WTC11 (cell line): ENCODE data around the gene PODXL.

Experiments used
- CBFB ChIP-seq: sonication (generic); formaldehyde crosslinking; IDR thresholded peaks from 2 replicates; pipeline ENCODE4 v1.8.1; 2022; ENCODE audit warnings: mild to moderate bottlenecking, low read depth, missing genetic modification reagents
- GTF2I ChIP-seq: fragments of 250-450 bp; sonication (Bioruptor Pico); conservative IDR thresholded peaks from 2 replicates; pipeline ENCODE4 v1.4.0; 2021; ENCODE audit warnings: mild to moderate bottlenecking
- HMGXB4 ChIP-seq: sonication (generic); formaldehyde crosslinking; IDR thresholded peaks from 2 replicates; pipeline ENCODE4 v1.8.1; 2023; ENCODE audit warnings: mild to moderate bottlenecking, moderate library complexity, missing genetic modification reagents
- IRF2 ChIP-seq: sonication (generic); formaldehyde crosslinking; IDR thresholded peaks from 2 replicates; pipeline ENCODE4 v1.8.0; 2022; ENCODE audit warnings: low read depth, missing genetic modification reagents, borderline replicate concordance
- JAZF1 ChIP-seq: fragments of 250-450 bp; sonication (Bioruptor Pico); IDR thresholded peaks from 2 replicates; pipeline ENCODE4 v1.9.0; 2021; ENCODE audit warnings: moderate library complexity, mild to moderate bottlenecking, inconsistent platforms
- JUN ChIP-seq: sonication (generic); formaldehyde crosslinking; IDR thresholded peaks from 2 replicates; pipeline ENCODE4 v1.8.0; 2023; ENCODE audit warnings: mild to moderate bottlenecking, missing genetic modification reagents
- USF1 ChIP-seq: sonication (generic); formaldehyde crosslinking; IDR thresholded peaks from 2 replicates; pipeline ENCODE4 v1.8.0; 2022; ENCODE audit warnings: mild to moderate bottlenecking, missing genetic modification reagents
- USF2 ChIP-seq: sonication (generic); formaldehyde crosslinking; IDR thresholded peaks from 2 replicates; pipeline ENCODE4 v1.8.1; 2023; ENCODE audit warnings: mild to moderate bottlenecking, missing genetic modification reagents, moderate library complexity
- ZNF416 ChIP-seq: fragments of 250-450 bp; sonication (Bioruptor Pico); IDR thresholded peaks from 2 replicates; pipeline ENCODE4 v1.9.0; 2021; ENCODE audit warnings: mild to moderate bottlenecking, inconsistent platforms
- ZSCAN18 ChIP-seq: fragments of 250-450 bp; sonication (Bioruptor Pico); IDR thresholded peaks from 2 replicates; pipeline ENCODE4 v2.1.2; 2022; ENCODE audit warnings: mild to moderate bottlenecking, moderate library complexity
- TF ChIP-seq, protein P1 (sequence below): fragments of 200-600 bp; IDR thresholded peaks from 2 replicates; pipeline ENCODE4 v1.8.0; 2022; ENCODE audit warnings: antibody characterized with exemption
- TF ChIP-seq, protein P2 (sequence below): sonication (generic); formaldehyde crosslinking; IDR thresholded peaks from 2 replicates; pipeline ENCODE4 v1.8.0; 2022; ENCODE audit warnings: mild to moderate bottlenecking, missing genetic modification reagents

DNA sequence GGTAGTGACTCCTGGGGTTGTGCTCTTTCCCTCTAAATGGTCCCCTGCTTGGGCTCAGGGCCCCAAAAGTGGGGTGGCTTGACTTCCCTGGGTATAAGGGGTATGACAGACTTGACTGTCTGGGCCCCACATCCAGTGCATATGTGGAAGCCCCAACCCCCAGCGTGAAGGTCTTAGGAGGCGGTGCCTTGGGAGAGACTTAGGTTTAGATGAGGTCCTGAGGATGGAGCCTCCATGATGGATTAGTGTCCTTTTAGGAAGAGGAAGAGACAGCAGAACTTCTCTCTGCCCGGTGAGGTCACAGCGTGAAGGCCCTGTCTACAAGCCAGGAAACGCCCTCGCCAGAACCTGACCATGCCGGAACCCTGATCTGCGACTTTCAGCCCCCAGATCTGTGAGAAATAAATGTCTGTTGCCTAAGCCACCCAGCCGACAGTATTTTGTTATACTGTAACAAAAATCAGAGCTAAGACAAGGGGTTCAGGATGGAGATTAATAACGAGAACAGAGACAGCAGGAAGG is 23.8 kb downstream of the PODXL start:
- TF ChIP-seq, protein P1, sequence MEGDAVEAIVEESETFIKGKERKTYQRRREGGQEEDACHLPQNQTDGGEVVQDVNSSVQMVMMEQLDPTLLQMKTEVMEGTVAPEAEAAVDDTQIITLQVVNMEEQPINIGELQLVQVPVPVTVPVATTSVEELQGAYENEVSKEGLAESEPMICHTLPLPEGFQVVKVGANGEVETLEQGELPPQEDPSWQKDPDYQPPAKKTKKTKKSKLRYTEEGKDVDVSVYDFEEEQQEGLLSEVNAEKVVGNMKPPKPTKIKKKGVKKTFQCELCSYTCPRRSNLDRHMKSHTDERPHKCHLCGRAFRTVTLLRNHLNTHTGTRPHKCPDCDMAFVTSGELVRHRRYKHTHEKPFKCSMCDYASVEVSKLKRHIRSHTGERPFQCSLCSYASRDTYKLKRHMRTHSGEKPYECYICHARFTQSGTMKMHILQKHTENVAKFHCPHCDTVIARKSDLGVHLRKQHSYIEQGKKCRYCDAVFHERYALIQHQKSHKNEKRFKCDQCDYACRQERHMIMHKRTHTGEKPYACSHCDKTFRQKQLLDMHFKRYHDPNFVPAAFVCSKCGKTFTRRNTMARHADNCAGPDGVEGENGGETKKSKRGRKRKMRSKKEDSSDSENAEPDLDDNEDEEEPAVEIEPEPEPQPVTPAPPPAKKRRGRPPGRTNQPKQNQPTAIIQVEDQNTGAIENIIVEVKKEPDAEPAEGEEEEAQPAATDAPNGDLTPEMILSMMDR = no peak
- TF ChIP-seq, protein P2, sequence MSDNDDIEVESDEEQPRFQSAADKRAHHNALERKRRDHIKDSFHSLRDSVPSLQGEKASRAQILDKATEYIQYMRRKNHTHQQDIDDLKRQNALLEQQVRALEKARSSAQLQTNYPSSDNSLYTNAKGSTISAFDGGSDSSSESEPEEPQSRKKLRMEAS (CRISPR knock-in tag) = no peak
- no peak for TF ChIP-seq GTF2I (CRISPR knock-in tag)
- TF ChIP-seq HMGXB4 (CRISPR knock-in tag) = no peak
- no peak for TF ChIP-seq USF1 (CRISPR knock-in tag)
- TF ChIP-seq JAZF1 (CRISPR knock-in tag) = no peak
- no peak for TF ChIP-seq ZSCAN18 (CRISPR knock-in tag)
- no peak for TF ChIP-seq JUN
- no peak for TF ChIP-seq USF2
- no peak for TF ChIP-seq CBFB
- TF ChIP-seq ZNF416 = no peak
- TF ChIP-seq IRF2 (CRISPR knock-in tag) = no peak
